ENCODE measurements around the gene HENMT1.

GRCh38 chr1:108706643-108707042, 45.8 kb upstream of the HENMT1 start:
- TF ChIP-seq CTCF (IDR thresholded peaks at IDR 0.05), result no peak
- no peak for TF ChIP-seq POLR2A (IDR thresholded peaks at IDR 0.05)
- TF ChIP-seq POLR2AphosphoS5 (IDR thresholded peaks at IDR 0.05; ENCODE audit: insufficient read depth in 1 of 2, low read depth in 1 of 2), result no peak

All from vagina (tissue), 2 donors.